SHP77 treated with DMSO at 0.1 percent for 48 hours (cell line): Measurements from ENCODE around the gene TEX22.

Source experiments
- DNase-seq: peaks from one replicate; lab custom pipeline; 2025; lab: John Stamatoyannopoulos, UW

The TEX22 gene

GRCh38 chr14:105420974-105421674 lies 22.8 kb downstream of the TEX22 start:
- no peak for DNase-seq

- DNase-seq, result no peak
Measured at GRCh38 chr14:105421723-105422615, 23.6 kb downstream of the TEX22 start.

GRCh38 chr14:105422695-105423487 lies 24.6 kb downstream of the TEX22 start:
- no peak for DNase-seq

GRCh38 chr14:105423488-105424195 lies 25.3 kb downstream of the TEX22 start:
- DNase-seq, result no peak

- no peak for DNase-seq
Measured at GRCh38 chr14:105424861-105425260, 26.5 kb downstream of the TEX22 start.

GRCh38 chr14:105425823-105426247 lies 27.5 kb downstream of the TEX22 start:
- no peak for DNase-seq

- DNase-seq, result no peak
Measured at GRCh38 chr14:105426416-105427130, 28.2 kb downstream of the TEX22 start.

- DNase-seq, result no peak
Measured at GRCh38 chr14:105427412-105427811, 29.1 kb downstream of the TEX22 start.

- DNase-seq, result no peak
Measured at GRCh38 chr14:105427936-105428485, 29.7 kb downstream of the TEX22 start.

- DNase-seq, result no peak
Measured at GRCh38 chr14:105430042-105430441, 31.7 kb downstream of the TEX22 start.

GRCh38 chr14:105430565-105430964 lies 32.2 kb downstream of the TEX22 start:
- no peak for DNase-seq

- DNase-seq, result no peak
Measured at GRCh38 chr14:105431256-105431655, 32.9 kb downstream of the TEX22 start.

GRCh38 chr14:105432657-105433056 lies 34.3 kb downstream of the TEX22 start:
- DNase-seq, result no peak

GRCh38 chr14:105433161-105433605 lies 34.8 kb downstream of the TEX22 start:
- no peak for DNase-seq

- no peak for DNase-seq
Measured at GRCh38 chr14:105436402-105436801, 38.1 kb downstream of the TEX22 start.

GRCh38 chr14:105436891-105437722 lies 38.8 kb downstream of the TEX22 start:
- no peak for DNase-seq

- no peak for DNase-seq
Measured at GRCh38 chr14:105437723-105438500, 39.6 kb downstream of the TEX22 start.

GRCh38 chr14:105439179-105439578 lies 40.8 kb downstream of the TEX22 start:
- no peak for DNase-seq
